GM18867 (cell line): ENCODE results near the gene CCDC177.
"Not testable (repeated sequence)": the region's sequence is repeated elsewhere in the genome, so short reads cannot be mapped to it uniquely, and the experiment has no call there.

Source experiments
- ATAC-seq: cut with Tn5 transposase; IDR thresholded peaks from one replicate; pipeline ENCODE4 v1.9.1; 2021; ENCODE audit warnings: mild to moderate bottlenecking, moderate library complexity; ENCODE audit not compliant: unreplicated experiment

The CCDC177 gene

GRCh38 chr14:69600304-69600891 lies 25.7 kb upstream of the CCDC177 start:
- no peak for ATAC-seq

- not testable (repeated sequence) for ATAC-seq
Observed at GRCh38 chr14:69599431-69599830, 24.8 kb upstream of the CCDC177 start.

GRCh38 chr14:69595336-69595735 lies 20.7 kb upstream of the CCDC177 start:
- no peak for ATAC-seq

DNA sequence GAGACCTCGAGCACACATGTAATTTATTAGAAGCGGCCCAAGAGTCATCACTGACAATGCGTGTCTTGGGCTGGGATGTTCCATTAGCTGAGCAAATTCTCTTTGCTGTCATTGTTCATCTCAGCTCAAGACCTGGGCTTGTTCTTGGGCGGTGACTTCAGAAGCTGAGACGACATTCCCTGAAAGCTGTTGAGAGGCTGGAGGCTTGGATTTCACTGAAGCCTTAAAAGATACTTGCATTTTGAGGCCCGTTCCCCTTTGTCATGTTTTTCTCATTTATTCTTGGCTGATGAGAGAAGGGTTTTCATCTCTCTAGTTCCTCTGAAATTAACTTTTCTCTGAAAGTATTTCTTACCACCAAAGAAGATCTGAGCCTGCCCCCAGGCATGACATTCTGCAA lies 20.2 kb upstream of the CCDC177 start:
- no peak for ATAC-seq

DNA sequence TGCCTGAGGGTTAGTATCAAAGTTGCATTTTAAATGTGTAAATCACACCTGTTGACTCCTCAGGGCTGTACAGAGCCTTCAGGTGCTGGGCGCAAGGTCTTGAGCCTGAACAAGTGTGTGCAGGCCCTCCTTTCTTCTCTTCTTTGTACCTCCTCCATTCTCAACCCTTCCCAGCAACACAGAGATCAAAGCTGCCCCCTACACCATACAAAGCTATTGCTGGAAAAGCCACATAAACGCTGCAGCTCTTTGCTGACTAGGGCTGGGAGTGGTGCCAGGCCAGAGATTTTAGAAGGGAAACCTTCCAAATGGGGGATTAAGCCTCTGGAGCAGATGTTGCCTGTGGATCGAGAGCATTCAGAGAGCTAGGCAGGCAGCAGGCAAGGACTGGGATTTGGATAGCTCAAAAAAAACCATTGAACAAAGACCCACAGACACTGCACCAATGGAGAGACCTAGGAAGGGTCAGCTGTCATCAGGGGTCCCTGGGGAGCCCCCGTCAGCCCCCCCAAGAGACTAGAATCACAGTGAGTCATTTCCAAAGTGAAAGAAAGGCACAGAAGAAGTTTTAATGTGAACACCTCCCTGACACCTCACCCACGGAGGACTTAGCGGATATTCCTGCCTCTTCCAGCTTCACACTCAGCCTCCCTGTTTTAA lies 18.5 kb upstream of the CCDC177 start:
- ATAC-seq, result no peak

DNA sequence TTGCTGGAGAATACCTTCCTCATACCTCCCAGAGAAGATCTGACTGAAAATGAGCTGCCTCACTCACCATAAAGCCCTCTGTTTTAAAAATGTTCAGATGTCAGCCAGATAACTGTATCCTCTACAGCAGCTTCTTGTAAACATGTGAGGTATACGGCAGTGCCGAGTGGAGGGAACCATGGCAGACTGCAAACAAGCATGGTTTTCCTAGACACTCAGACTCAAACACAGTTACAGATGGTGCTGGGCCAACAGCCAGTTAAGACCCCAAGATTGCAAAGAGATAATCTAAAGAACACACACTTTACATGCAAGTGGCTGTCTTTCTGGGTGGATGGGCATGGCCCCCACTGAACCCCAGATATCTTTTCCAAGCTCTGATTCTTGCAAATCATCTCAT lies 16.6 kb upstream of the CCDC177 start:
- no peak for ATAC-seq

GRCh38 chr14:69587389-69587788 lies 12.7 kb upstream of the CCDC177 start:
- no peak for ATAC-seq

DNA sequence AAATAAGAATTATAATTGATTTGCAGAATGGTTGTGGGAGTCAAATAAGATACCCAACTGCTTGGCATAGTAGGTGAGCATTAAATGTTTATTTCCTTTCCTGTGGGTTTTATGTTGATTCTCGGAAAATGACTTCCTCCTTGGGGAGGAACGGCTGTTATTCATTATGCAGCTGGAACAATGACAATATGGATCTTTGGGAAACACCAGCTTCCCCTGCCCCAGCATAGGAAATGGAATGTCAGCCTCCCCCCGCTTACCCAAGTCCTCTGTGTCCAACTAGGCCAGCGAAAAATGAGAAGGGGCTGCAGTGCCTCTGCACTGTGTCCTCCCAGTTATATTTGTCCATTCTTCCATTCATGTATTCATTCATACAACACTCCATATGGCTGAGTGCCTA lies 11.7 kb upstream of the CCDC177 start:
- ATAC-seq, result no peak

DNA sequence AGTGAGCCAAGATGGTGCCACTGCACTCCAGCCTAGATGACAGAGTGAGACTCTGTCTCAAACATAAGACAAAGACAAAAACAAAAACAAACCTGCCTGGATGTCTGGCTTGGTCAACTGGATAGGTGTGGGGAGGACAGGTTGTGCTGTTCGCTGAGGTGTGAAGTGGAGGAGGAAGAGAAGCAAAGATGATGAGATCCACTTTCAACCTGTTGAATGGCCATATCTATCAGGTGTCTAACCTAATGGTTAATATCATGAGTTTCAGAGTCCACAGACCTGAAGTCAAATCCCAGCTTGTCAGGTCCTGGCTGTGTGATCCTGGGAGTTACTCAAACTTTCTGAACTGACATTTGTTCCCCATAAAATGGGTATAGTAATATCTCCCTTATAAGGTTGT lies 9.7 kb upstream of the CCDC177 start:
- no peak for ATAC-seq

DNA sequence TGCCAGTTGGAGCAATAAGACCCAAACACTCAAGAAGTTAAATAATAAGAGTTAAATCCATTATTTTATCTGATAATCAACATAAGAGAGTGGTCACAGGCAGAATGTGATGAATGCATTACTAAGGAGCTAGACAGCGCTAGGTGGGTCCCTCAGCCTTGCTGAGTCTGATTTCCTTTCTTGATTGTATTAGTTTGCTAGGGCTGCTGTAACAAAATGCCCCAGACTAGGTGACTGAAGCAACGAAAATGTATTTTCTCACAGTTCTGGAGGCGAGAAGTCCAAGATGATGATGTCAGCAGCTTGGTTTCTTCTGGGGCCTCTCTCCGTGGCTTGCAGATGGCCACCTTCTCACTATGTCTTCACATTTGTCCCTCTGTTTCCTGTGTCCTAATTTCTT lies 8.2 kb upstream of the CCDC177 start:
- ATAC-seq, result no peak

DNA sequence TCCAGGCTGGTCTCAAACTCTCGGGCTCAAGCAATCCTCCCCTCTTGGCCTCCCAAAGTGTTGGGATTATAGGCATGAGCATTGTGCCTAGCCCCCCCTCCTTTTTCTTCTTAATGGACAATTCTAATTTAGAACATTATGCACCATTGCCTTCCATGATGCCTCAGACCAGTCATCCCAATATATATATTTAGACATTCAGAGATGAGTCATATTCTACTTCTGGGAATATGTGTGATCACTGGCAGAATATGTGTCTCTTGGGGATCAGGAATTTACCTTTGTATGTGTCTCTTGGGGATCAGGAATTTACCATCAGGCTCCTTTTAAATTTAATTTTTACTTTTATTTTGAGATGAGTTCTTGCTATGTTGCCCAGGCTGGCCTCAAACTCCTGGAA lies 7.5 kb upstream of the CCDC177 start:
- ATAC-seq, result no peak

GRCh38 chr14:69581316-69581935 lies 6.8 kb upstream of the CCDC177 start:
- no peak for ATAC-seq

DNA sequence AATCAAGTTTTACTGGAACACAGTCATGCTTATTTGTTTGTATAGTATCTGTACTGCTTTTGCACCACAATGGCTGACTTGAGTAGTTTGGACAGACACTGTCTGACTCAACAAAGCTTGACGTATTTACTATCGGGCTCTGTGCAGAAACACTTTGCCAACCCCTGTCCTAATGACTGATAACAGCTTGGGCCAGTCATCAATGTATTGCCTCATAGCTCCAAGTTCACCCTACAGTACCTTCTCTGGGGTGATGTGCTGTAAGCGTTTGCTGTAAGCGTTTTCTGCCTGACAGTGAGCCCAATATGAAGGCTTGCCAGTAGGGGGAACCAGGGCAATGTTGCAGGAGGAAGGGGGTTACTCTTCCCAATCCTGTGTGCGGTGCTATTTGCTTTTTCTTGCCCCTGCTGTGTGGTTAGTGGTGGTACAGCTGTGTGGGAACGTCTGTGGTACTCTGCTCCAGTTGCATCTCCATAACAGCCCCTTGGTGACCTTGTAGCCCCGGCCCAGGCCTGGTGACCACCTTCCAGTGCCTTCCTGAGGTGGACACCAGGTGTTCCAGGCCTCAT lies 5.4 kb upstream of the CCDC177 start:
- no peak for ATAC-seq

DNA sequence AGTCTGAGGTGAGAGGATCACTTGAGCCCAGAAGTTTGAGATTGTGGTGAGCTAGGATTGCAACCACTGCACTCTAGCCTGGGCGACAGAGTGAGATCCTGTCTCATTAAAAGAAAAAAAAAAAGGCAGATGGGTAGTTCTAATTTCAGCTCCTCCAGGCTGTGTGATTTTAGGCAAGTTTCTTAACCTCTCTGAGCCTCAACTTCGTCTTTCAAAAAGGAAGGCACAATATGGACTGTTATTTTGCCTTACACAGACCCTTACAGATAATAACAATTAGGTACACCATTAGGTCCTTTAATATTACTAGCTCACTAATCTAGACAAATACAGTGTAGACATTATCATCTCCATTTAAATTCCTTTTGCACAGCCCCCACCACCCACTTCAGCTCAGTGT lies 4.8 kb upstream of the CCDC177 start:
- no peak for ATAC-seq

- no peak for ATAC-seq
Observed at GRCh38 chr14:69574954-69575295, 254 bp upstream of the CCDC177 start.

DNA sequence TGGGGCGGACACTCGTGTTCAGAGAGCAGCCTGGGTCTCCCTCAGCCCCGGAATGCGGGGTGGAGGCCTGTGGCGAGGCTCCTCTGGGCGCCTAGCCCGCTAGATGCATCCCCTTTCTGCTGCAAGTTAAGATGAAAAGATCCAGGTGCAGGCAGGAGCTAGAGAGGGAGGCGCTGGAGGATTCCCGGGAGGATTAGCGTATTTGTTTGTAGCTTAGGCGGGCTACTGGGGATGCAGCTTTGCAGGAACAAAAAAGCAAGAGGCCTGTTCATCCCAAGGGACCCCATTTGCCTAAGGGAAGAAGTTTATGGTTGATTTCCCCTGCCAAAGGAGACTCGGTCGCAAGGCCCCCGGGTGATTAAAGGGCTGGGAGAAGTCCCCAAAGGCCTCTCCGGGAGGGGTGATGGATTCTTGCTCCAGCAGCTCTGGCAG lies 824 bp downstream of the CCDC177 start:
- no peak for ATAC-seq

- ATAC-seq, result no peak
Observed at GRCh38 chr14:69573205-69573830, 1.4 kb downstream of the CCDC177 start.

- ATAC-seq, result no peak
Observed at GRCh38 chr14:69572841-69573135, 1.9 kb downstream of the CCDC177 start.

GRCh38 chr14:69572030-69572840 lies 2.4 kb downstream of the CCDC177 start:
- no peak for ATAC-seq

- ATAC-seq, result no peak
Observed at GRCh38 chr14:69571449-69572029, 3.1 kb downstream of the CCDC177 start.

DNA sequence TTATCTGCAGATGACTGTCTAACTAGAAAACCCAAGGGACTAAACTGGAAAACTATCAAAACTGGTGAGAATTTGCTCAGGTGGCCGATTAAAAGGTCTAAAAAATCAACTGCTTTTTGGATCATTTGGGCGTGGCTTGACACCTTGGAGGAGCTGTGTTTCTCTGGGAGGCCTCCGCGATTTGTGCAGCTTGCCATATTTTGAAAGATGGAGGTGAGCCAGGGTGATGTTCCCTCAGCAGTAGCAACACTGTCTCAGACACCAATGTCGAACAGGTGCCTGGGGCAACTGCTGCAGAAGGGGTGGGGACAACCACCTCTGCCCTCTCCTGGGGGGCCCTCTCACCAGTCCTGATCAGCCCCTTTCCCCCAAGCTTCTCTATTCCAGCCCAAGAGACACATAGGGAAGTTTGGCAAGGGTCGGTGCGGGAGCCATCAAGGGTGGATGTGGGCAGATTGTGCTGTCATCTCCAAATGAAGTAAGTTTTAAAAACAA lies 3.8 kb downstream of the CCDC177 start:
- no peak for ATAC-seq
